Cardiac muscle cell (in vitro differentiated cells and primary cell): ENCODE data around the gene AP5B1. TPM values are rescaled to one million over a fixed set of nuclear protein-coding genes. Genes with fewer than 3 reads are reported as not detected.

Experiments used
- DNase-seq, 2 donors: peaks; one replicate each; pipeline versions ENCODE4 v3.0.0 to v3.0.0-alpha.2; 2010 to 2017; ENCODE audit warnings: low read depth in 1 of 2, low spot score in 1 of 2
- H3K27ac ChIP-seq: fragments of 200-600 bp; sonication (generic); 2 replicates; pipeline ENCODE4 v1.5.1; 2016
- H3K27me3 ChIP-seq: fragments of 200-600 bp; sonication (generic); 2 replicates; pipeline ENCODE4 v1.6.0; 2016; ENCODE audit warnings: control low read depth
- H3K36me3 ChIP-seq: fragments of 200-600 bp; sonication (generic); 2 replicates; pipeline ENCODE4 v1.5.1; 2016; ENCODE audit warnings: control low read depth
- H3K4me1 ChIP-seq: fragments of 200-600 bp; sonication (generic); 2 replicates; pipeline ENCODE4 v1.8.1; 2017; ENCODE audit warnings: low read depth, mild to moderate bottlenecking, mixed run types
- H3K4me3 ChIP-seq: fragments of 200-600 bp; sonication (generic); 2 replicates; pipeline ENCODE4 v1.5.1; 2016; ENCODE audit warnings: mild to moderate bottlenecking
- H3K9me3 ChIP-seq: fragments of 200-600 bp; sonication (generic); 2 replicates; pipeline ENCODE4 v1.5.1; 2017; ENCODE audit warnings: low read depth, mild to moderate bottlenecking, control low read depth
- polyA plus RNA-seq: library from polyadenylated mRNA; unstranded; fragments of >200 nt; fragmentation: Nextera tagmentation; extraction: Ambion mirVana; gene quantifications from 2 replicates; pipeline ENCODE4 v1.2.1, GENCODE V29; 2016
- total RNA-seq: library from RNA; depleted of rRNA; stranded (reverse); fragments of >200 nt; gene quantifications from 2 replicates; pipeline ENCODE4 v1.2.3, GENCODE V29; 2016
- TF ChIP-seq, protein P1 (sequence below): IDR thresholded peaks from 2 replicates; pipeline ENCODE4 v1.5.1; 2012; ENCODE audit warnings: low read depth, mild to moderate bottlenecking, low read length

Gene AP5B1
- total and polyA plus RNA-seq, 2 experiments from 2014 or later: 13.6 to 24.3 TPM

DNA sequence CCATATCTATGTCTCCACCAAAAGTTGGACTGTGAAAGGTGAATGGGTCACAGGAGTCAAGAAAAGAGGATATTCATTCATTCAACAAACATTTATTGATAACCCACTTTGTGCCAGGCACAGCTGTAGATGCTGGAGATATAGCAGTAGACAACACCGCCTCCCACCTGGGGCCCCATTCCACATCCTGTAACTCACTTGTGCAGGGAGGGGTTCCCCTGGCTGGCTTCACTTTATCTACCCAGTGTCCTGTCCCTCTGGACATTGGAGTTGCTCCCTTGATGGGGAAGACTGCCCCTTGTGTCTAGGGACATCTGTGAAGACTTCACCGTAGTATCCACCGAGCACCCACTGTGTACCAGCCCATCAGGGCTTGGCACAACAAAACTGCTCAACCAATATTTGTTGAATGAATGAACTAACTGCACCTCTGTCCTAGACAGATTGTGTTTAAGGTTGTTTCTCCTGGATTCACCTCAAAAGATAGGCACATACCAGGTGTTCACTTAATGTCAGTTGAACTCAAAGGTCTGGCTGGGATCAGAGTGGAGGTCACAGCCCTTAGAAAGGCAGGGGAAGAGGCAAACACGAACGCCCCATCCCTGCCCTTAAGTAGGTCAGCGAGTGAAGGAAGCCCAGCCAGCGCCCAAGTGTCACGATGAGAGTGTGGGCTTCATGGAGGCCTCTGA, 4.7 kb upstream of the AP5B1 start:
- no peaks in the 10 kb centered on the region for H3K4me1 ChIP-seq
- H3K4me3 ChIP-seq: no peak overlapping the region
- TF ChIP-seq, protein P1, sequence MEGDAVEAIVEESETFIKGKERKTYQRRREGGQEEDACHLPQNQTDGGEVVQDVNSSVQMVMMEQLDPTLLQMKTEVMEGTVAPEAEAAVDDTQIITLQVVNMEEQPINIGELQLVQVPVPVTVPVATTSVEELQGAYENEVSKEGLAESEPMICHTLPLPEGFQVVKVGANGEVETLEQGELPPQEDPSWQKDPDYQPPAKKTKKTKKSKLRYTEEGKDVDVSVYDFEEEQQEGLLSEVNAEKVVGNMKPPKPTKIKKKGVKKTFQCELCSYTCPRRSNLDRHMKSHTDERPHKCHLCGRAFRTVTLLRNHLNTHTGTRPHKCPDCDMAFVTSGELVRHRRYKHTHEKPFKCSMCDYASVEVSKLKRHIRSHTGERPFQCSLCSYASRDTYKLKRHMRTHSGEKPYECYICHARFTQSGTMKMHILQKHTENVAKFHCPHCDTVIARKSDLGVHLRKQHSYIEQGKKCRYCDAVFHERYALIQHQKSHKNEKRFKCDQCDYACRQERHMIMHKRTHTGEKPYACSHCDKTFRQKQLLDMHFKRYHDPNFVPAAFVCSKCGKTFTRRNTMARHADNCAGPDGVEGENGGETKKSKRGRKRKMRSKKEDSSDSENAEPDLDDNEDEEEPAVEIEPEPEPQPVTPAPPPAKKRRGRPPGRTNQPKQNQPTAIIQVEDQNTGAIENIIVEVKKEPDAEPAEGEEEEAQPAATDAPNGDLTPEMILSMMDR: no peak
- H3K27me3 ChIP-seq: peaks cover 57% of the 10 kb centered on the region
- no peaks in the 10 kb centered on the region for H3K36me3 ChIP-seq
- no peaks in the 10 kb centered on the region for H3K9me3 ChIP-seq
- no peak for DNase-seq
- no peak overlapping the region for H3K27ac ChIP-seq

DNA sequence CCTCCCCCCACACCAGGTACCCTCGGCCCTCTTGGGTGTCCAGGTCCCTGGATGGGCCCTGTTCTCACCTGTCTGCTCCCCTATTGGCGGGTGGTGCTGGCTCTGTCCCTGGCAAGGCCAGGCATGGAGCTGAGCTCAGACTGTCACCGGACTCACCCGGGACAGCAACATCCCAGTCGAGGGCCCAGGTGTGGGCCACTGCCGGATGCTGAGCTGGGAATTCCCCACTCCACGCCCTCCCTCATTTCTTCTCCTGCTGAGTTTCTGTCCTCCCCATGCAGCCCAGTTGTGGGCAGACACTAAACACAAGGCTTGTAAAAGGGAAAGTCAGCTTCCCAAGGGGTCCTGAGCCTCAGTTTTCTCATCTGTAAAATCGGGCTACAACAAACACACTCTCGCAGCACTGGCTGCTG, 2.0 kb upstream of the AP5B1 start:
- TF ChIP-seq, protein P1: no peak
- H3K27ac ChIP-seq: no peak overlapping the region

DNA sequence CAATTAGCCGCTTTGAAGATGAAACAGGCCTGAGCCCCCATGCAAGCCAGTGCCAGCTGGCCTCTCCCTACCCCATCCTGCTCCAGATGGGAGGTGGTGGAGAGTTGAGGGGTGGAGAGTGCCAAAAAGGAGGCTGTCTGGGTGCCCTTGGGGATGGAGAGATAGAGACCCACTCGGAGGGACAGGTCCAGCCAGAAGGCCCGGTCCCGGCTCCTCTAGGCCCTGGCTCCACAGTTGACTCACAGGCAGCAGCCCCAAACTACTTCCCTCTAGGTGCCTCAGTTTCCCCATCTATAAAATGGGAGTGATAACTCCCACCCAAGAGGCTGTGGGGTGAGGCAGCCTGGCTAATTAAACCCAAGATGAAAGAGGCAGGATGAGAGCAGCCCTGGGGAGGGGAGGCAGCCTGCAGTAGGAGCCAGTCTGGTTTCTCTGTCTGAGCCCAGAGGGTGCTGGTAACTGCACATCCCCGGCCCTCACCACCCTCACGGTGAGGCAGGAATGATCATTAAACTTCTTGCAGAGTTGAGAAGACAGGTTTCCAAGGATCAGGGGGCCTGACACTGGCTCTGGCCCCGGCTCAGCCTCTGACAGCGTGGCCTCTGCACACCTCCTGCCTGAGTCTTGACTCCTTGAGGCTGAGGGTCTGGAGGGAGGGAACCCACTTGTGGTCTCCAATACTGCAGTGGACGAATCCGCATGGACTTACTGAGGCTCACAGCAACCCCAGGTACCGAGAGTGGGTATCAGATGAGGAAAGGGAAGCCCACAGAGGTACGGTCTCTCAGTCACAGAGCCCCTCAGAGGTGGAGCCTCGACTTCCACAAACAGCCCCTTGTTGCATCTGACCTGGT, 1.4 kb upstream of the AP5B1 start:
- no peak for DNase-seq
- Histone ChIP-seq H3K4me3 (no peak overlapping the region), H3K27ac (no peak overlapping the region), H3K9me3 (no peaks in the 10 kb centered on the region), H3K36me3 (no peaks in the 10 kb centered on the region), H3K27me3 (peaks cover 35% of the 10 kb centered on the region), H3K4me1 (no peaks in the 10 kb centered on the region)
- TF ChIP-seq, protein P1: no peak

More for the DNA sequence above, 2.0 kb upstream of the AP5B1 start:
- no peak for DNase-seq
- Histone ChIP-seq H3K4me3 (no peak overlapping the region), H3K4me1 (no peaks in the 10 kb centered on the region), H3K36me3 (no peaks in the 10 kb centered on the region), H3K9me3 (no peaks in the 10 kb centered on the region), H3K27me3 (peaks cover 41% of the 10 kb centered on the region)

DNA sequence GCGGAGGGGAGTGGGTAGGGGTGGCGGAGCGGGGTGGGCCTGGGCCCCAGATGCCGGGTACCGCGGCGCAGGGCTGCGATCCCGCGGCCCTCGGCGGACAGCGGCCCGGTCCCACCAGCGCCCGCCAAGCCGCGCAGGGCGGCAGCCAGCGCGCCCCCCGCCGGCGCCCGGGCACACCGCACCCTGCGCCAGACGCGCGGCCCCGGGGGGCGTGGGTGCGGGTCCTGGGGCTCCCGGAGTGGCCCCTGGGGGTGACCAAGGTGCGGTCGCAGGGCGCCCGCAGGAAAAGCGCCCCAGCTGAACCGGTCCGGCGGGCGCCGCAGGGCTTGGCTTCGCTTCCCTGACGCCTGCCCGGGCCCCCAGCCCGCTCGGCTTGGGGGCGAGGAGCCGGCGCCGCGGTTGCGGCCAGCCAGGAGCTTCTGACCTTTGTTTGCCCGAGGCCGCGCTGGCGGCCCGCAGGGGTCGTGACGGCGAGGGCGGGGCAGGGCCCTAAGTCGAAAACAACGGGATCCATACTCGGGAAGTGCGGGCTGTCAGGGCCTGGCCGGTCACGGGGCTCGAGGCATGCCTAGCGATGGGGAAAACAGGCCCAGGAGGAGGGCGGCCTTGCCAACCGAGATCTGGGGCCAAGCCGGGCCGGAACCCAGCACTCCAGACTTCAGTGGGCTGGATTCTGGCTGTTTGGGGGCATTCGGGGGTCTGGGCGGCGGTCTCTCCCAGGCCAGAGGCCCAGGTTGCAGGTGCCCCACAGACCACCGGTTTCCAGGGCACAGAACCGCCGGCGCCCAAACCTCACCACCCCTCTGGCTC, 581 bp upstream of the AP5B1 start:
- Histone ChIP-seq H3K4me3 (peak overlapping the region; percentile 60), H3K27ac (no peak overlapping the region), H3K9me3 (no peaks in the 10 kb centered on the region), H3K27me3 (peaks cover 26% of the 10 kb centered on the region), H3K36me3 (no peaks in the 10 kb centered on the region), H3K4me1 (no peaks in the 10 kb centered on the region)
- TF ChIP-seq, protein P1: no peak
- DNase-seq: peak; percentile 14 to 54
